Rectal smooth muscle tissue (tissue), 1 donor: ENCODE results near the gene SGSM1.

Source experiments
- H3K27ac ChIP-seq: one replicate; pipeline ENCODE4 v1.7.0; 2013; ENCODE audit warnings: low read depth, low read length, inconsistent platforms
- H3K27me3 ChIP-seq: one replicate; pipeline ENCODE4 v1.7.0; 2013; ENCODE audit warnings: low read length; ENCODE audit not compliant: control insufficient read depth, insufficient read depth
- H3K36me3 ChIP-seq: one replicate; pipeline ENCODE4 v1.7.0; 2013; ENCODE audit warnings: low read length; ENCODE audit not compliant: control insufficient read depth, insufficient read depth
- H3K4me1 ChIP-seq: one replicate; pipeline ENCODE4 v1.7.0; 2013; ENCODE audit warnings: low read length; ENCODE audit not compliant: control insufficient read depth, insufficient read depth
- H3K4me3 ChIP-seq: one replicate; pipeline ENCODE4 v1.7.0; 2013; ENCODE audit warnings: low read length
- H3K9ac ChIP-seq: one replicate; pipeline ENCODE4 v1.7.0; 2013; ENCODE audit warnings: low read length

The SGSM1 gene

GRCh38 chr22:24859587-24859986, 53.6 kb downstream of the SGSM1 start:
- Histone ChIP-seq H3K9ac (no peak overlapping the region), H3K4me3 (no peak overlapping the region), H3K27ac (no peak overlapping the region), H3K36me3 (no peaks in the 10 kb centered on the region), H3K4me1 (no peaks in the 10 kb centered on the region), H3K27me3 (no peaks in the 10 kb centered on the region)

GRCh38 chr22:24865508-24865907, 59.5 kb downstream of the SGSM1 start:
- Histone ChIP-seq H3K9ac (no peak overlapping the region), H3K36me3 (no peaks in the 10 kb centered on the region), H3K27ac (no peak overlapping the region), H3K4me3 (no peak overlapping the region), H3K27me3 (no peaks in the 10 kb centered on the region), H3K4me1 (no peaks in the 10 kb centered on the region)

GRCh38 chr22:24867323-24868022, 61.5 kb downstream of the SGSM1 start:
- no peaks in the 10 kb centered on the region for H3K36me3 ChIP-seq
- H3K9ac ChIP-seq = no peak overlapping the region
- no peaks in the 10 kb centered on the region for H3K27me3 ChIP-seq
- no peak overlapping the region for H3K4me3 ChIP-seq
- no peaks in the 10 kb centered on the region for H3K4me1 ChIP-seq
- H3K27ac ChIP-seq = no peak overlapping the region

GRCh38 chr22:24868979-24869378, 63.0 kb downstream of the SGSM1 start:
- H3K27ac ChIP-seq = no peak overlapping the region
- H3K9ac ChIP-seq = no peak overlapping the region
- H3K4me1 ChIP-seq = no peaks in the 10 kb centered on the region
- H3K36me3 ChIP-seq = no peaks in the 10 kb centered on the region
- no peak overlapping the region for H3K4me3 ChIP-seq
- H3K27me3 ChIP-seq = no peaks in the 10 kb centered on the region

- no peak overlapping the region for H3K27ac ChIP-seq
- H3K9ac ChIP-seq = no peak overlapping the region
- H3K4me3 ChIP-seq = no peak overlapping the region
- no peaks in the 10 kb centered on the region for H3K27me3 ChIP-seq
- H3K36me3 ChIP-seq = no peaks in the 10 kb centered on the region
- no peaks in the 10 kb centered on the region for H3K4me1 ChIP-seq
Measured at GRCh38 chr22:24871611-24872205, 65.7 kb downstream of the SGSM1 start.

- H3K9ac ChIP-seq = no peak overlapping the region
- no peaks in the 10 kb centered on the region for H3K27me3 ChIP-seq
- H3K27ac ChIP-seq = no peak overlapping the region
- no peak overlapping the region for H3K4me3 ChIP-seq
- no peaks in the 10 kb centered on the region for H3K36me3 ChIP-seq
- no peaks in the 10 kb centered on the region for H3K4me1 ChIP-seq
Measured at GRCh38 chr22:24873226-24873625, 67.2 kb downstream of the SGSM1 start.

GRCh38 chr22:24875862-24876506, 70.0 kb downstream of the SGSM1 start:
- Histone ChIP-seq H3K27me3 (no peaks in the 10 kb centered on the region), H3K9ac (no peak overlapping the region), H3K4me1 (no peaks in the 10 kb centered on the region), H3K4me3 (no peak overlapping the region), H3K36me3 (peaks cover 3% of the 10 kb centered on the region), H3K27ac (no peak overlapping the region)

- Histone ChIP-seq H3K27ac (no peak overlapping the region), H3K4me1 (no peaks in the 10 kb centered on the region), H3K9ac (no peak overlapping the region), H3K36me3 (peaks cover 3% of the 10 kb centered on the region), H3K4me3 (no peak overlapping the region), H3K27me3 (no peaks in the 10 kb centered on the region)
Measured at GRCh38 chr22:24876700-24877099, 70.7 kb downstream of the SGSM1 start.

GRCh38 chr22:24878969-24879368, 73.0 kb downstream of the SGSM1 start:
- Histone ChIP-seq H3K36me3 (peaks cover 3% of the 10 kb centered on the region), H3K4me1 (no peaks in the 10 kb centered on the region), H3K27ac (no peak overlapping the region), H3K9ac (no peak overlapping the region), H3K27me3 (no peaks in the 10 kb centered on the region), H3K4me3 (no peak overlapping the region)

GRCh38 chr22:24883432-24883831, 77.4 kb downstream of the SGSM1 start:
- Histone ChIP-seq H3K4me3 (no peak overlapping the region), H3K9ac (no peak overlapping the region), H3K4me1 (no peaks in the 10 kb centered on the region), H3K36me3 (peaks cover 2% of the 10 kb centered on the region), H3K27me3 (no peaks in the 10 kb centered on the region), H3K27ac (no peak overlapping the region)

- Histone ChIP-seq H3K27me3 (no peaks in the 10 kb centered on the region), H3K9ac (no peak overlapping the region), H3K36me3 (no peaks in the 10 kb centered on the region), H3K4me3 (no peak overlapping the region), H3K4me1 (no peaks in the 10 kb centered on the region), H3K27ac (no peak overlapping the region)
Measured at GRCh38 chr22:24887260-24887659, 81.2 kb downstream of the SGSM1 start.

- no peaks in the 10 kb centered on the region for H3K36me3 ChIP-seq
- no peak overlapping the region for H3K4me3 ChIP-seq
- H3K27me3 ChIP-seq = no peaks in the 10 kb centered on the region
- no peak overlapping the region for H3K9ac ChIP-seq
- H3K27ac ChIP-seq = no peak overlapping the region
- H3K4me1 ChIP-seq = peaks cover 7% of the 10 kb centered on the region
Measured at GRCh38 chr22:24893341-24894070, 87.5 kb downstream of the SGSM1 start.
